HEK293 (cell line): Measurements from ENCODE around the gene EML3.

Experiments
- KLF9 ChIP-seq: fragments of 450-650 bp; formaldehyde crosslinking; IDR thresholded peaks from 2 replicates; pipeline ENCODE4 v1.5.1; 2016; ENCODE audit warnings: missing biosample characterization, missing genetic modification characterization, low read depth
- MYNN ChIP-seq: fragments of 450-650 bp; formaldehyde crosslinking; IDR thresholded peaks from 2 replicates; pipeline ENCODE4 v1.5.1; 2016; ENCODE audit warnings: missing biosample characterization, missing genetic modification characterization, borderline replicate concordance
- PATZ1 ChIP-seq: fragments of 450-650 bp; formaldehyde crosslinking; IDR thresholded peaks from 2 replicates; pipeline ENCODE4 v1.5.1; 2016; ENCODE audit warnings: missing biosample characterization, missing genetic modification characterization
- SP7 ChIP-seq: fragments of 450-650 bp; formaldehyde crosslinking; IDR thresholded peaks from 2 replicates; pipeline ENCODE4 v1.5.1; 2016; ENCODE audit warnings: missing biosample characterization, missing genetic modification characterization
- ZBTB21 ChIP-seq: fragments of 450-650 bp; formaldehyde crosslinking; IDR thresholded peaks from 2 replicates; pipeline ENCODE4 v1.5.1; 2017; ENCODE audit warnings: missing biosample characterization, missing genetic modification characterization
- ZBTB26 ChIP-seq: fragments of 450-650 bp; formaldehyde crosslinking; optimal IDR thresholded peaks from 2 replicates; pipeline ENCODE3; 2016; ENCODE audit warnings: missing biosample characterization, mild to moderate bottlenecking, missing genetic modification characterization
- ZNF10 ChIP-seq: fragments of 450-650 bp; formaldehyde crosslinking; IDR thresholded peaks from 2 replicates; pipeline ENCODE4 v1.5.1; 2017; ENCODE audit warnings: missing biosample characterization, missing genetic modification characterization
- ZNF140 ChIP-seq: fragments of 450-650 bp; formaldehyde crosslinking; IDR thresholded peaks from 2 replicates; pipeline ENCODE4 v1.5.1; 2016; ENCODE audit warnings: missing biosample characterization, missing genetic modification characterization
- ZNF174 ChIP-seq: fragments of 450-650 bp; formaldehyde crosslinking; IDR thresholded peaks from 2 replicates; pipeline ENCODE4 v1.5.0; 2017; ENCODE audit warnings: missing biosample characterization, mild to moderate bottlenecking, missing genetic modification characterization
- ZNF175 ChIP-seq: fragments of 450-650 bp; formaldehyde crosslinking; IDR thresholded peaks from 2 replicates; pipeline ENCODE4 v1.5.1; 2016; ENCODE audit warnings: missing biosample characterization, missing genetic modification characterization
- ZNF2 ChIP-seq: fragments of 450-650 bp; formaldehyde crosslinking; IDR thresholded peaks from 2 replicates; pipeline ENCODE4 v1.5.1; 2016; ENCODE audit warnings: missing biosample characterization, missing genetic modification characterization
- ZNF214 ChIP-seq: fragments of 450-650 bp; formaldehyde crosslinking; IDR thresholded peaks from 2 replicates; pipeline ENCODE4 v1.5.1; 2017; ENCODE audit warnings: missing biosample characterization, mild to moderate bottlenecking, missing genetic modification characterization, borderline replicate concordance
- ZNF394 ChIP-seq: fragments of 450-650 bp; formaldehyde crosslinking; IDR thresholded peaks from 2 replicates; pipeline ENCODE4 v1.5.1; 2016; ENCODE audit warnings: missing biosample characterization, missing genetic modification characterization, mild to moderate bottlenecking, moderate library complexity, borderline replicate concordance
- ZNF426 ChIP-seq: fragments of 450-650 bp; formaldehyde crosslinking; IDR thresholded peaks from 2 replicates; pipeline ENCODE4 v1.5.1; 2017; ENCODE audit warnings: missing biosample characterization, missing genetic modification characterization, mild to moderate bottlenecking, inconsistent platforms, moderate library complexity
- ZNF561 ChIP-seq: fragments of 450-650 bp; IDR thresholded peaks from 2 replicates; pipeline ENCODE4 v1.5.1; 2018; ENCODE audit warnings: missing biosample characterization, missing genetic modification characterization, borderline replicate concordance
- ZNF571 ChIP-seq: fragments of 450-650 bp; formaldehyde crosslinking; IDR thresholded peaks from 2 replicates; pipeline ENCODE4 v1.5.0; 2017; ENCODE audit warnings: missing biosample characterization, missing genetic modification characterization
- ZNF585B ChIP-seq: fragments of 450-650 bp; formaldehyde crosslinking; IDR thresholded peaks from 2 replicates; pipeline ENCODE4 v1.5.1; 2016; ENCODE audit warnings: missing biosample characterization, missing genetic modification characterization
- ZNF596 ChIP-seq: fragments of 450-650 bp; IDR thresholded peaks from 2 replicates; pipeline ENCODE4 v1.5.0; 2018; ENCODE audit warnings: missing biosample characterization, mild to moderate bottlenecking, missing genetic modification characterization, moderate library complexity
- ZNF600 ChIP-seq: fragments of 450-650 bp; formaldehyde crosslinking; IDR thresholded peaks from 2 replicates; pipeline ENCODE4 v1.5.1; 2016; ENCODE audit warnings: missing biosample characterization, missing genetic modification characterization
- ZNF639 ChIP-seq: fragments of 450-650 bp; formaldehyde crosslinking; IDR thresholded peaks from 2 replicates; pipeline ENCODE4 v1.5.1; 2016; ENCODE audit warnings: missing biosample characterization, missing genetic modification characterization
- ZNF707 ChIP-seq: fragments of 450-650 bp; formaldehyde crosslinking; IDR thresholded peaks from 2 replicates; pipeline ENCODE4 v1.5.1; 2016; ENCODE audit warnings: missing biosample characterization, missing genetic modification characterization
- ZNF791 ChIP-seq: fragments of 450-650 bp; formaldehyde crosslinking; IDR thresholded peaks from 2 replicates; pipeline ENCODE4 v1.5.1; 2016; ENCODE audit warnings: missing biosample characterization, missing genetic modification characterization
- TF ChIP-seq, protein P1 (sequence below): fragments of 450-650 bp; formaldehyde crosslinking; IDR thresholded peaks from 2 replicates; pipeline ENCODE4 v1.5.1; 2017; ENCODE audit warnings: missing biosample characterization, mild to moderate bottlenecking, missing genetic modification characterization, moderate library complexity
- TF ChIP-seq, protein P2 (sequence below): fragments of 450-650 bp; formaldehyde crosslinking; IDR thresholded peaks from 2 replicates; pipeline ENCODE4 v1.5.1; 2016; ENCODE audit warnings: missing biosample characterization, missing genetic modification characterization
- TF ChIP-seq, protein P3 (sequence below): fragments of 450-650 bp; IDR thresholded peaks from 2 replicates; pipeline ENCODE4 v1.5.1; 2018; ENCODE audit warnings: missing biosample characterization, missing genetic modification characterization
- TF ChIP-seq, protein P4 (sequence below): fragments of 450-650 bp; formaldehyde crosslinking; IDR thresholded peaks from 2 replicates; pipeline ENCODE4; 2016; ENCODE audit warnings: missing biosample characterization, missing genetic modification characterization

The EML3 gene

DNA sequence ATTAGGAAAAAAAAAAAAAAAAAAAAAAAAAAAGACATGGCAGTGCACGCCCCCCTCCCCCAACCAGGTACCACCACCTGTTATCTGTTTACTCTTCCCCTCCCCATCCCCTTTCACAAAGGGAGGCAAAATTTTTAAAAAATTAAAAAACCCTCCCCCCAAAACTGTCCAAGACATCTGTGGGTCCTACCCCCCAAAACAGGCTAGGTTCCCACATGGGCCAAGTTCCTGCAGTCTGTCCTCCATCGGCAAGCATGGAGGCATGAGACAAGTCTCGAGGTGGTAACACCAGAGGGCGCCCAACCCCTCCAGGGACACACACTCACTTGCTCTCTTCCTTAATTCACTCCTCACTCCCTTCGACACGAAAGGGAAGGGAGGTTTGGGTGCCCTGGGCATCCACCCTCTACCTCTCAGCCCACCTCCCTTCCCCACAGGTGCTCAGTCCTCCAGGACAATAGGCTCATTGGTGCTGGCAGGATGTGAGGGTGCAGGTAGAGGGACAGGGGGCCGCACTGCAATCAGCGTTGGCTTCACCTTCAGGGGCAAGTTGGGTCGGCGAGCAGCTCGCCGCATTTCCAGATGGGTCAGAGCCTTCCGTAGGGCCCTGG lies 19.0 kb downstream of the EML3 start (continued):
- no peak for TF ChIP-seq ZNF596 (tag by site-specific recombination)
- TF ChIP-seq ZNF214 (tag by site-specific recombination) = no peak
- TF ChIP-seq ZNF571 (tag by site-specific recombination) = no peak
- no peak for TF ChIP-seq ZNF426 (tag by site-specific recombination)
- TF ChIP-seq, protein P1, sequence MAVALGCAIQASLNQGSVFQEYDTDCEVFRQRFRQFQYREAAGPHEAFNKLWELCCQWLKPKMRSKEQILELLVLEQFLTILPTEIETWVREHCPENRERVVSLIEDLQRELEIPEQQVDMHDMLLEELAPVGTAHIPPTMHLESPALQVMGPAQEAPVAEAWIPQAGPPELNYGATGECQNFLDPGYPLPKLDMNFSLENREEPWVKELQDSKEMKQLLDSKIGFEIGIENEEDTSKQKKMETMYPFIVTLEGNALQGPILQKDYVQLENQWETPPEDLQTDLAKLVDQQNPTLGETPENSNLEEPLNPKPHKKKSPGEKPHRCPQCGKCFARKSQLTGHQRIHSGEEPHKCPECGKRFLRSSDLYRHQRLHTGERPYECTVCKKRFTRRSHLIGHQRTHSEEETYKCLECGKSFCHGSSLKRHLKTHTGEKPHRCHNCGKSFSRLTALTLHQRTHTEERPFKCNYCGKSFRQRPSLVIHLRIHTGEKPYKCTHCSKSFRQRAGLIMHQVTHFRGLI (tag by site-specific recombination) = no peak
- no peak for TF ChIP-seq KLF9 (tag by site-specific recombination)
- TF ChIP-seq, protein P2, sequence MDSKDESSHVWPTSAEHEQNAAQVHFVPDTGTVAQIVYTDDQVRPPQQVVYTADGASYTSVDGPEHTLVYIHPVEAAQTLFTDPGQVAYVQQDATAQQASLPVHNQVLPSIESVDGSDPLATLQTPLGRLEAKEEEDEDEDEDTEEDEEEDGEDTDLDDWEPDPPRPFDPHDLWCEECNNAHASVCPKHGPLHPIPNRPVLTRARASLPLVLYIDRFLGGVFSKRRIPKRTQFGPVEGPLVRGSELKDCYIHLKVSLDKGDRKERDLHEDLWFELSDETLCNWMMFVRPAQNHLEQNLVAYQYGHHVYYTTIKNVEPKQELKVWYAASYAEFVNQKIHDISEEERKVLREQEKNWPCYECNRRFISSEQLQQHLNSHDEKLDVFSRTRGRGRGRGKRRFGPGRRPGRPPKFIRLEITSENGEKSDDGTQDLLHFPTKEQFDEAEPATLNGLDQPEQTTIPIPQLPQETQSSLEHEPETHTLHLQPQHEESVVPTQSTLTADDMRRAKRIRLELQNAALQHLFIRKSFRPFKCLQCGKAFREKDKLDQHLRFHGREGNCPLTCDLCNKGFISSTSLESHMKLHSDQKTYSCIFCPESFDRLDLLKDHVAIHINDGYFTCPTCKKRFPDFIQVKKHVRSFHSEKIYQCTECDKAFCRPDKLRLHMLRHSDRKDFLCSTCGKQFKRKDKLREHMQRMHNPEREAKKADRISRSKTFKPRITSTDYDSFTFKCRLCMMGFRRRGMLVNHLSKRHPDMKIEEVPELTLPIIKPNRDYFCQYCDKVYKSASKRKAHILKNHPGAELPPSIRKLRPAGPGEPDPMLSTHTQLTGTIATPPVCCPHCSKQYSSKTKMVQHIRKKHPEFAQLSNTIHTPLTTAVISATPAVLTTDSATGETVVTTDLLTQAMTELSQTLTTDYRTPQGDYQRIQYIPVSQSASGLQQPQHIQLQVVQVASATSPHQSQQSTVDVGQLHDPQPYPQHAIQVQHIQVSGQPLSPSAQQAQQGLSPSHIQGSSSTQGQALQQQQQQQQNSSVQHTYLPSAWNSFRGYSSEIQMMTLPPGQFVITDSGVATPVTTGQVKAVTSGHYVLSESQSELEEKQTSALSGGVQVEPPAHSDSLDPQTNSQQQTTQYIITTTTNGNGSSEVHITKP = 0 out of 2 replicates have a peak, but pooled peaks have one; percentile 15
- peak; percentile 46; the same call in 1 of the 2 replicates for TF ChIP-seq ZNF2 (tag by site-specific recombination)
- no peak for TF ChIP-seq ZNF639 (tag by site-specific recombination)
- TF ChIP-seq SP7 (tag by site-specific recombination) = peak; percentile 29; the same call in 1 of the 2 replicates
- TF ChIP-seq ZBTB21 = no peak
- TF ChIP-seq ZNF791 (tag by site-specific recombination) = no peak
- TF ChIP-seq ZNF600 (tag by site-specific recombination) = peak; percentile 88
- TF ChIP-seq ZNF585B = no peak
- no peak for TF ChIP-seq MYNN
- TF ChIP-seq ZNF10 (tag by site-specific recombination) = no peak
- no peak for TF ChIP-seq ZNF707
- no peak for TF ChIP-seq ZNF175 (tag by site-specific recombination)
- TF ChIP-seq ZBTB26 (tag by site-specific recombination) = peak; percentile 10
- TF ChIP-seq ZNF174 = no peak
- peak; percentile 47; the same call in 1 of the 2 replicates for TF ChIP-seq PATZ1 (tag by site-specific recombination)
- TF ChIP-seq ZNF140 (tag by site-specific recombination) = no peak
- no peak for TF ChIP-seq ZNF561
- TF ChIP-seq, protein P3, sequence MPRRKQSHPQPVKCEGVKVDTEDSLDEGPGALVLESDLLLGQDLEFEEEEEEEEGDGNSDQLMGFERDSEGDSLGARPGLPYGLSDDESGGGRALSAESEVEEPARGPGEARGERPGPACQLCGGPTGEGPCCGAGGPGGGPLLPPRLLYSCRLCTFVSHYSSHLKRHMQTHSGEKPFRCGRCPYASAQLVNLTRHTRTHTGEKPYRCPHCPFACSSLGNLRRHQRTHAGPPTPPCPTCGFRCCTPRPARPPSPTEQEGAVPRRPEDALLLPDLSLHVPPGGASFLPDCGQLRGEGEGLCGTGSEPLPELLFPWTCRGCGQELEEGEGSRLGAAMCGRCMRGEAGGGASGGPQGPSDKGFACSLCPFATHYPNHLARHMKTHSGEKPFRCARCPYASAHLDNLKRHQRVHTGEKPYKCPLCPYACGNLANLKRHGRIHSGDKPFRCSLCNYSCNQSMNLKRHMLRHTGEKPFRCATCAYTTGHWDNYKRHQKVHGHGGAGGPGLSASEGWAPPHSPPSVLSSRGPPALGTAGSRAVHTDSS (tag by site-specific recombination) = no peak
- no peak for TF ChIP-seq ZNF394 (tag by site-specific recombination)
- TF ChIP-seq, protein P4, sequence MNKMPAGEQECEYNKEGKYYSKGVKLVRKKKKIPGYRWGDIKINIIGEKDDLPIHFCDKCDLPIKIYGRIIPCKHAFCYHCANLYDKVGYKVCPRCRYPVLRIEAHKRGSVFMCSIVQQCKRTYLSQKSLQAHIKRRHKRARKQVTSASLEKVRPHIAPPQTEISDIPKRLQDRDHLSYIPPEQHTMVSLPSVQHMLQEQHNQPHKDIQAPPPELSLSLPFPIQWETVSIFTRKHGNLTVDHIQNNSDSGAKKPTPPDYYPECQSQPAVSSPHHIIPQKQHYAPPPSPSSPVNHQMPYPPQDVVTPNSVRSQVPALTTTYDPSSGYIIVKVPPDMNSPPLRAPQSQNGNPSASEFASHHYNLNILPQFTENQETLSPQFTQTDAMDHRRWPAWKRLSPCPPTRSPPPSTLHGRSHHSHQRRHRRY = no peak
